Loucy (cell line): Measurements from ENCODE around the gene TMEM178B.

ENCODE experiments used
- H2AFZ ChIP-seq: fragments of 200-600 bp; sonication (generic); 2 replicates; pipeline ENCODE4 v1.6.0; 2016; ENCODE audit warnings: antibody characterized with exemption, mild to moderate bottlenecking, low read length, moderate library complexity
- H3F3A ChIP-seq: fragments of 200-600 bp; 2 replicates; pipeline ENCODE4 v1.6.0; 2016; ENCODE audit warnings: antibody characterized with exemption, low read depth, mild to moderate bottlenecking
- H3K27me3 ChIP-seq: fragments of 200-600 bp; sonication (generic); 2 replicates; pipeline ENCODE4 v1.6.1; 2014; ENCODE audit warnings: low read length, mild to moderate bottlenecking; ENCODE audit not compliant: insufficient read depth, poor library complexity, severe bottlenecking
- H3K36me3 ChIP-seq: fragments of 200-600 bp; sonication (generic); 2 replicates; pipeline ENCODE4 v1.6.1; 2016; ENCODE audit warnings: low read length; ENCODE audit not compliant: insufficient read depth
- H3K4me1 ChIP-seq: fragments of 200-600 bp; sonication (generic); 2 replicates; pipeline ENCODE4 v1.5.1; 2014; ENCODE audit warnings: low read length, mild to moderate bottlenecking; ENCODE audit not compliant: insufficient read depth, poor library complexity, severe bottlenecking
- H3K4me2 ChIP-seq: fragments of 200-600 bp; sonication (generic); 2 replicates; pipeline ENCODE4 v1.6.0; 2014; ENCODE audit warnings: antibody characterized with exemption, low read length, low read depth, mild to moderate bottlenecking; ENCODE audit not compliant: poor library complexity, severe bottlenecking
- H3K4me3 ChIP-seq: fragments of 200-600 bp; sonication (generic); 2 replicates; pipeline ENCODE4 v1.5.1; 2014; ENCODE audit warnings: low read length, mild to moderate bottlenecking, mixed read lengths; ENCODE audit not compliant: poor library complexity, severe bottlenecking
- H3K79me2 ChIP-seq: fragments of 200-600 bp; sonication (generic); 2 replicates; pipeline ENCODE4 v1.6.1; 2014; ENCODE audit warnings: low read length; ENCODE audit not compliant: insufficient read depth
- H3K9ac ChIP-seq: fragments of 200-600 bp; sonication (generic); 2 replicates; pipeline ENCODE4 v1.6.0; 2014; ENCODE audit warnings: mild to moderate bottlenecking, low read depth, low read length, moderate library complexity; ENCODE audit not compliant: poor library complexity, severe bottlenecking
- H3K9me2 ChIP-seq: fragments of 200-600 bp; sonication (generic); replicated peaks from 2 replicates; pipeline ENCODE4 v1.6.1; 2016; ENCODE audit warnings: low read depth, low read length, mixed read lengths
- H3K9me3 ChIP-seq: fragments of 200-600 bp; sonication (generic); 2 replicates; pipeline ENCODE4 v1.6.1; 2014; ENCODE audit warnings: mild to moderate bottlenecking, antibody characterized with exemption, low read length, low read depth; ENCODE audit not compliant: insufficient read depth
- H4K20me1 ChIP-seq: fragments of 200-600 bp; sonication (generic); 2 replicates; pipeline ENCODE4 v1.6.0; 2014; ENCODE audit warnings: antibody characterized with exemption, low read length, mild to moderate bottlenecking; ENCODE audit not compliant: insufficient read depth, poor library complexity, severe bottlenecking
- CTCF ChIP-seq: fragments of 200-600 bp; sonication (generic); conservative IDR thresholded peaks from 2 replicates; pipeline ENCODE4 v1.5.1; 2014; ENCODE audit warnings: mild to moderate bottlenecking, antibody characterized with exemption, low read length
- EZH2phosphoT487 ChIP-seq: fragments of 200-600 bp; IDR thresholded peaks from 2 replicates; pipeline ENCODE4 v1.6.1; 2018; ENCODE audit warnings: antibody characterized with exemption, mild to moderate bottlenecking, moderate library complexity, borderline replicate concordance

Gene TMEM178B

DNA sequence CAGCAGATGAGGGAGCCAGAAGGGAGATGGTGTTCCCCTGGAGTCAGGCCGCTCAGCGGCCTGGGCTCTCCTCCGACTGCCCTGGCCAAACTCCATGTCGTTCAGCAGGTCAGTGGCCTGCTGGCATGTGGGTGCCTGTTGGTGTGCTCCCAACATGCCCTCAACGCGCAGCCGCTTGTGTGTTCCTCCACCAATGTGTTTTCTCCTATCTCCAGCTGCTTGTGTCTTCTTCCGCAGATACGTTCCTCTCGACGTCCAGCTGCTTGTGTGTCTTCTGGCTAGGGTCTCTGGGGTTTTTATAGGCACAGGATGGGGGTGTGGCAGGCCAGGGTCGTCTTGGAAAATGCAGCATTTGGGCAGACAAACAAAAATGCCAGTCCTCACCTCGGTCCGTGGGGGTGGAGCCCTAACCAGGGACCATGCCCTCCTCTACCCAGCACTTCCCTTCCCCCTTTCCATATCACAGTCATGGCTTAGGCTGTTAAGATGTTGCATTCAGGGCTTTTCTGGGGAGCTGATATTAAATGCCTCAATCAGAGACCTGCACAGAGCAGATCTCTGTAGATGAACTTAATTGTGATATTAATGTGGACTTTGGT is 111.6 kb downstream of the TMEM178B start:
- Histone ChIP-seq H3K4me3 (no peak overlapping the region), H3K9ac (no peak overlapping the region), H3K4me1 (no peaks in the 10 kb centered on the region), H3F3A (no peaks in the 10 kb centered on the region), H3K27me3 (no peaks in the 10 kb centered on the region), H4K20me1 (no peaks in the 10 kb centered on the region), H3K79me2 (no peaks in the 10 kb centered on the region), H3K9me3 (no peaks in the 10 kb centered on the region), H2AFZ (no peak overlapping the region), H3K4me2 (no peak overlapping the region), H3K36me3 (no peaks in the 10 kb centered on the region), H3K9me2 (no peaks in the 10 kb centered on the region)
- TF ChIP-seq EZH2phosphoT487 = no peak

DNA sequence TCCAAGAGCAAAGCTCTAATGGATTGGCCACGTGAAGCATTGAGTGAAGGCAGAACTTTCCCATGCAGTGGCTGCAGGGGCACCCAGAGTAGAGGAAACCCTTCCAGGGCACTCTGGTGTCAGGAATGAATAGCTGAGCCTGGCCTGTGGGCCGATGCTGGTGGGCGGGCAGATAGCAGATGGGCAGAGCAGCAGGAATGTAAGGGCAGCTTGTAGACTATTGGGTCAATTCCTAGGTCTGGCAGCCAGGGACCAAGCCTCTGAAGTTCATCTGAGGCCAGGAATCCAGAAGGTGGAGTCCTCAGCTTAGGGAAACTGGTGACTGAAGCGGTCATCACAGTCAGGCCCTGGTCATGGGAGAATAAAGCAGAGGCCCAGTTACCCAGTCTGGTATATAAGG is 115.4 kb downstream of the TMEM178B start:
- no peaks in the 10 kb centered on the region for H3F3A ChIP-seq
- no peak overlapping the region for H2AFZ ChIP-seq
- H4K20me1 ChIP-seq = no peaks in the 10 kb centered on the region
- H3K4me2 ChIP-seq = no peak overlapping the region
- TF ChIP-seq CTCF (no peak), EZH2phosphoT487 (no peak)
- H3K36me3 ChIP-seq = no peaks in the 10 kb centered on the region
- no peaks in the 10 kb centered on the region for H3K27me3 ChIP-seq
- no peak overlapping the region for H3K4me3 ChIP-seq
- H3K9ac ChIP-seq = no peak overlapping the region
- H3K9me2 ChIP-seq = no peaks in the 10 kb centered on the region
- H3K79me2 ChIP-seq = no peaks in the 10 kb centered on the region
- H3K4me1 ChIP-seq = no peaks in the 10 kb centered on the region
- H3K9me3 ChIP-seq = no peaks in the 10 kb centered on the region

GRCh38 chr7:141190495-141190894 is 116.6 kb downstream of the TMEM178B start:
- Histone ChIP-seq H3F3A (no peaks in the 10 kb centered on the region), H3K4me3 (no peak overlapping the region), H3K9me3 (no peaks in the 10 kb centered on the region), H3K9me2 (no peaks in the 10 kb centered on the region), H3K4me1 (no peaks in the 10 kb centered on the region), H3K79me2 (no peaks in the 10 kb centered on the region), H2AFZ (no peak overlapping the region), H3K27me3 (no peaks in the 10 kb centered on the region), H3K9ac (no peak overlapping the region), H3K4me2 (no peak overlapping the region), H3K36me3 (no peaks in the 10 kb centered on the region), H4K20me1 (no peaks in the 10 kb centered on the region)
- TF ChIP-seq EZH2phosphoT487 (no peak), CTCF (no peak)

GRCh38 chr7:141191277-141191676 is 117.4 kb downstream of the TMEM178B start:
- H4K20me1 ChIP-seq = no peaks in the 10 kb centered on the region
- H3K27me3 ChIP-seq = no peaks in the 10 kb centered on the region
- TF ChIP-seq CTCF (no peak), EZH2phosphoT487 (no peak)
- H3K4me2 ChIP-seq = no peak overlapping the region
- H3K4me1 ChIP-seq = no peaks in the 10 kb centered on the region
- no peaks in the 10 kb centered on the region for H3K9me2 ChIP-seq
- no peaks in the 10 kb centered on the region for H3K36me3 ChIP-seq
- H3K4me3 ChIP-seq = no peak overlapping the region
- H3K9me3 ChIP-seq = no peaks in the 10 kb centered on the region
- no peaks in the 10 kb centered on the region for H3F3A ChIP-seq
- no peak overlapping the region for H2AFZ ChIP-seq
- no peak overlapping the region for H3K9ac ChIP-seq
- no peaks in the 10 kb centered on the region for H3K79me2 ChIP-seq
